ENCODE data around the gene DEAF1. TPM values are rescaled to one million over a fixed set of nuclear protein-coding genes. Genes with fewer than 3 reads are reported as not detected.

DEAF1 gene
- total and polyA plus RNA-seq, 2 donors (not counting 1 experiment from before 2014, with no cell fraction given), result 9.7 to 38.3 TPM

- no peak within 1 kb of the TSS for H2AFZ ChIP-seq (ENCODE audit: low read length)
- peak; percentile 88 to 89 for DNase-seq (ENCODE audit: low read depth in 2 of 2)
- H3K9me3 ChIP-seq (ENCODE audit: control insufficient read depth, insufficient read depth, low read depth, low read length), result no peaks in the 10 kb centered on the region
- peak within 1 kb of the TSS; percentile 73 for H3K27ac ChIP-seq (ENCODE audit: insufficient read depth, low read length)
- H4K20me1 ChIP-seq (ENCODE audit: control insufficient read depth, extremely low read depth, insufficient read depth, low read length), result no peaks in the 10 kb centered on the region
- H3K79me2 ChIP-seq (ENCODE audit: control insufficient read depth, insufficient read depth, low read length), result no peaks in the 10 kb centered on the region
- H3K27me3 ChIP-seq (ENCODE audit: control insufficient read depth, insufficient read depth, low read length), result no peaks in the 10 kb centered on the region
- peak within 1 kb of the TSS; percentile 99 for H3K4me2 ChIP-seq (ENCODE audit: extremely low read depth, insufficient read depth, low read length)
- peak within 1 kb of the TSS; percentile 84 for H3K9ac ChIP-seq (ENCODE audit: insufficient read depth, low read length)
- peaks cover 24% of the 10 kb centered on the region for H3K36me3 ChIP-seq (ENCODE audit: control insufficient read depth, insufficient read depth, low read length)
- peak within 1 kb of the TSS; percentile 42 to 79 (median 68) for H3K4me3 ChIP-seq (replicated peaks in 1 of 4; ENCODE audit: control extremely low read depth in 1 of 4, insufficient read depth in 1 of 4, low read depth in 3 of 4, low read length in 4 of 4)
- no peak for TF ChIP-seq CTCF (conservative IDR thresholded peaks at IDR 0.05 in 1 of 2, IDR thresholded peaks at IDR 0.05 in 1 of 2; ENCODE audit: low read depth in 1 of 2, low read length in 2 of 2)
- no peaks in the 10 kb centered on the region for H3K4me1 ChIP-seq (ENCODE audit: control insufficient read depth, extremely low read depth, insufficient read depth, low read length)
Observed at GRCh38 chr11:615504-616319, 79.3 kb downstream of the DEAF1 start, which contains the start of gene IRF7. TSS of gene IRF7 (minus strand) at chr11:615950. CDS start at chr11:615364, 586 bp downstream.

GRCh38 chr11:614623-615503 lies 80.2 kb downstream of the DEAF1 start:
- TF ChIP-seq EZH2 (IDR thresholded peaks at IDR 0.05; ENCODE audit: low read length, missing control alignments) (no peak), CTCF (conservative IDR thresholded peaks at IDR 0.05 in 1 of 2, IDR thresholded peaks at IDR 0.05 in 1 of 2; ENCODE audit: low read depth in 1 of 2, low read length in 2 of 2) (no peak)
- no peaks in the 10 kb centered on the region for H3K9me3 ChIP-seq (ENCODE audit: control insufficient read depth, insufficient read depth, low read depth, low read length)
- no peaks in the 10 kb centered on the region for H3K79me2 ChIP-seq (ENCODE audit: control insufficient read depth, insufficient read depth, low read length)
- H3K4me1 ChIP-seq (ENCODE audit: control insufficient read depth, extremely low read depth, insufficient read depth, low read length), result no peaks in the 10 kb centered on the region
- no peak overlapping the region for H2AFZ ChIP-seq (ENCODE audit: low read length)
- H3K9ac ChIP-seq (ENCODE audit: insufficient read depth, low read length), result peak overlapping the region; percentile 84
- peak overlapping the region; percentile 42 to 79 (median 68) for H3K4me3 ChIP-seq (replicated peaks in 1 of 4; ENCODE audit: control extremely low read depth in 1 of 4, insufficient read depth in 1 of 4, low read depth in 3 of 4, low read length in 4 of 4)
- H3K4me2 ChIP-seq (ENCODE audit: extremely low read depth, insufficient read depth, low read length), result peak overlapping the region; percentile 99
- no peaks in the 10 kb centered on the region for H3K27me3 ChIP-seq (ENCODE audit: control insufficient read depth, insufficient read depth, low read length)
- H3K36me3 ChIP-seq (ENCODE audit: control insufficient read depth, insufficient read depth, low read length), result peaks cover 30% of the 10 kb centered on the region
- H4K20me1 ChIP-seq (ENCODE audit: control insufficient read depth, extremely low read depth, insufficient read depth, low read length), result no peaks in the 10 kb centered on the region
- H3K27ac ChIP-seq (ENCODE audit: insufficient read depth, low read length), result peak overlapping the region; percentile 73
- DNase-seq (ENCODE audit: low read depth in 2 of 2), result no peak

- no peak for DNase-seq (ENCODE audit: low read depth in 2 of 2)
- Histone ChIP-seq H3K4me2 (ENCODE audit: extremely low read depth, insufficient read depth, low read length) (no peak overlapping the region), H4K20me1 (ENCODE audit: control insufficient read depth, extremely low read depth, insufficient read depth, low read length) (no peaks in the 10 kb centered on the region), H3K4me3 (replicated peaks in 1 of 4; ENCODE audit: control extremely low read depth in 1 of 4, insufficient read depth in 1 of 4, low read depth in 3 of 4, low read length in 4 of 4) (no peak overlapping the region), H3K36me3 (ENCODE audit: control insufficient read depth, insufficient read depth, low read length) (peaks cover 36% of the 10 kb centered on the region), H3K9me3 (ENCODE audit: control insufficient read depth, insufficient read depth, low read depth, low read length) (no peaks in the 10 kb centered on the region), H3K27ac (ENCODE audit: insufficient read depth, low read length) (peak overlapping the region; percentile 47), H2AFZ (ENCODE audit: low read length) (no peak overlapping the region), H3K27me3 (ENCODE audit: control insufficient read depth, insufficient read depth, low read length) (no peaks in the 10 kb centered on the region), H3K4me1 (ENCODE audit: control insufficient read depth, extremely low read depth, insufficient read depth, low read length) (no peaks in the 10 kb centered on the region), H3K9ac (ENCODE audit: insufficient read depth, low read length) (no peak overlapping the region), H3K79me2 (ENCODE audit: control insufficient read depth, insufficient read depth, low read length) (no peaks in the 10 kb centered on the region)
- TF ChIP-seq EZH2 (IDR thresholded peaks at IDR 0.05; ENCODE audit: low read length, missing control alignments) (no peak), CTCF (conservative IDR thresholded peaks at IDR 0.05 in 1 of 2, IDR thresholded peaks at IDR 0.05 in 1 of 2; ENCODE audit: low read depth in 1 of 2, low read length in 2 of 2) (no peak)
Observed at GRCh38 chr11:614021-614622, 80.9 kb downstream of the DEAF1 start.

Data from fibroblast of lung (primary cell).